ENCODE measurements around the gene SPI1.

SPI1 gene

DNA sequence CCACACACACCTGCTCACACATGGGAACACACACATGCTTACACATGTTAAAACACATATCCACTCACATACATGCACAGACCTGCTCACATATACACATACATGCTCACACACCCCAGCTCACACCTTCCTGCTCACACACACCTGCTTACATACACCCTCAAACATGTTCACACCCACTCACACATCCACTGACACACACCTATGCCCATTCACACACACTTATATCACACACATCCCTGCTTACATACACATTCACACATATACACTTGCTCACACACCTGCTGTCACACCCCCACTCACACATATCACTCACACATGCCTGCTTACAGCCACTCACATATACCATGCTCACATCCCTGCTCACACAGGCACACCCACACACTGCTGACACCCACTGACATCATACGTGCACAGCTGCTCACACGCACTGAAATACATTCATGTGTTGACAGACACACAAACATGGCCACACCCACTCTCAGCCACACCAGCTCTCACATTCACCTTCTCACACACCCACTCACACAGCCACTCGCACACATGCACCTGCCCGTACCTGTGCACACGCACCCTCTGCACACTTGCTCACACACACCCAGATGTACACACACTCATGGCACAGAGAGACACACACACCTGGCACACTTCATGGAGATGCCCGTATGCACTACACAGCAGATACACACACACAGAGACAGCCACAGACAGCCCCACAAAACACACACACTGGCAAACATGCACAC, 20.2 kb downstream of the SPI1 start:
- no peak for DNase-seq (ENCODE audit: low spot score)

DNA sequence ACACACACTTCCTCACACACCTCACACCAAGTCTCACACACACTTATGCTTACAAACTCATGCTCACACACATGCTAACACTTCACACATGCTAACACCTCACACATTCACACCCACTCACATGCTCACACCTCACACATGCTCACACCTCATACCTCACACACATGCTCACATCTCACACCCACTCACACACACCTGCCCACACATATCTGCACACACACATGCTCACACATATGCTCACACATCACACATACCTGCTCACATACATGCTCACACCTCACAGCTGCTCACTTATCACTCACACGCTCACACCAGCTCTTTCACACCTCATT, 21.4 kb downstream of the SPI1 start:
- no peak for DNase-seq (ENCODE audit: low spot score)

DNA sequence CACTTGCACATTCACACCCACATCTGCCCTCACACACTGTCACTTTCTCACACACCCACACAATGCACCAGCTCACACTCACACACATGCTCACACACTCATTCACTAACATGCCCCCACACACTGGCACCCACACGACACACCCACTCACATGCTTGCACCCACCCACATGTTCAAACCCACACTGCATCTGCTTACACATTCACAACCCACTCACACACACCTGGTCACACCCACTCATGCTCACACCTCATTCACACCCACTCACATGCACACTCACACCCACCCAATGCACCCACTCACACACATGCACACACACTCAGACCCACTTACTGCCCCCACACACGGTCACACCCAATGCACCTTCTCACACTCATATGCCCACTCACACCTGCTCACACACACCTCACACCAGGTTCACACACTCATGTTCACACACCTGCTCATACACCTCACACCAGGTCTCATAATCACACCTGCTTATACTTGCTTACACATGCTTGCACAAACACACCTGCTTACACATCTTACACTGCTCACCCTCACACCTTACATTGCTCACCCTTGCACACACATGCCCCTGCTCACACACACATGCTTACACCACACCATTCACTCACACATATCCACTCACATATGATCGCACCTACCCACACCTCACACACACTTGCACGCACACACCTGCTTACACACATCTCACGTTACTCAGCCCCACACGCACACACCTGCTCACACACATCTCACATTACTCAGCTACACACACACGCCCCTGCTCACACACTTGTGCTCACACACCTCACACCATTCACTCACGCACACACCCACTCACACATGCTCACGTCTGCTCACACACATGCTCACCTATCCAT, 22.0 kb downstream of the SPI1 start:
- no peak for DNase-seq (ENCODE audit: low spot score)

DNA sequence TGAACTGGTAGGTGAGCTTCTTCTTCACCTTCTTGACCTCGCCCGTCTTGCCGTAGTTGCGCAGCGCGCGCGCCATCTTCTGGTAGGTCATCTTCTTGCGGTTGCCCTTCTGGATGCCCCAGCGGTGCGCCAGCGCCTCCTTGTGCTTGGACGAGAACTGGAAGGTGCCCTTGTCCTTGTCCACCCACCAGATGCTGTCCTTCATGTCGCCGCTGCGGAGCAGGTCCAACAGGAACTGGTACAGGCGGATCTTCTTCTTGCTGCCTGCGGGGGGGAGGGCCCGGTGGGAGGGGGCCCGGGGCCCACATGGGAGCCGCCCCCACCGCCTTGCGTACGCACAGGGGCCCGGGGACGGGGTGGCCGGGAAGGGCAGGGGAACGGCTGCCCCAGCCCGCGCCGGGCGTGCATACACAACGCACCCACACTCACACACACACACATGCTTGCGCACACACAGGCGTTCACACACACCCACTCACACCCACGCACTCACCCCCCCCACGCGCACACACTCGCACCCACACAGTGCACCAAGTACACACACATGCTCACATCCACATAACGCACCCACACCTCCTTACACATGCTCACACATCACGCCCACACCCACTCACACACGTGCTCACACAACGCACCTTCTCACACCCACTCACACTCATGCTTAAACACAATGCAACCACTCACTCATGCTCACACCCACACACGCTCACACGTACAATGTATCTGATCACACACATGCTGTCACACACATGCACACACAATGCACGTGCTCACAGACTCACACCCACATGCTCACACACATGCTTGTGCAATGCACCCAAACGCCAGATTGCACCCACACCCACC, 22.8 kb downstream of the SPI1 start:
- DNase-seq (ENCODE audit: low spot score) = peak; percentile 95

DNA sequence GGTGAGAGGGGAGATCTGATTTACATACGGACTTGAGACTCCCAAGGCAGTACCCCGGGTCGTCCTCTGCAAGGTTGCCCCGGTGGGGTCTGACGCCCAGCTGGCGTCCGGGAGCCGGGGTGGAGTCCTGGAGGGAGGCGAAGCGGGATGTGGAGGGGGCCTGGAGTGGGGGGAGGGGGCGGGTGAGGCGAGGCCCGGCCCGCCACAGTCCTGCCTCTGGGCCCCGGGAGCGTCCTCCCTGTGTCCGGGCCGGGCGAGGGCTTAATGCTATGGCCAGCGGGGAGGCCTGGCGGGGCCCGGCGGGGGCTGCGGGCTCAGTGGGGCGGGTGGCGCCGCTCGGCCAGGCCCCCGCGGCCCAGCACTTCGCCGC, 23.4 kb downstream of the SPI1 start:
- no peak for DNase-seq (ENCODE audit: low spot score)

DNA sequence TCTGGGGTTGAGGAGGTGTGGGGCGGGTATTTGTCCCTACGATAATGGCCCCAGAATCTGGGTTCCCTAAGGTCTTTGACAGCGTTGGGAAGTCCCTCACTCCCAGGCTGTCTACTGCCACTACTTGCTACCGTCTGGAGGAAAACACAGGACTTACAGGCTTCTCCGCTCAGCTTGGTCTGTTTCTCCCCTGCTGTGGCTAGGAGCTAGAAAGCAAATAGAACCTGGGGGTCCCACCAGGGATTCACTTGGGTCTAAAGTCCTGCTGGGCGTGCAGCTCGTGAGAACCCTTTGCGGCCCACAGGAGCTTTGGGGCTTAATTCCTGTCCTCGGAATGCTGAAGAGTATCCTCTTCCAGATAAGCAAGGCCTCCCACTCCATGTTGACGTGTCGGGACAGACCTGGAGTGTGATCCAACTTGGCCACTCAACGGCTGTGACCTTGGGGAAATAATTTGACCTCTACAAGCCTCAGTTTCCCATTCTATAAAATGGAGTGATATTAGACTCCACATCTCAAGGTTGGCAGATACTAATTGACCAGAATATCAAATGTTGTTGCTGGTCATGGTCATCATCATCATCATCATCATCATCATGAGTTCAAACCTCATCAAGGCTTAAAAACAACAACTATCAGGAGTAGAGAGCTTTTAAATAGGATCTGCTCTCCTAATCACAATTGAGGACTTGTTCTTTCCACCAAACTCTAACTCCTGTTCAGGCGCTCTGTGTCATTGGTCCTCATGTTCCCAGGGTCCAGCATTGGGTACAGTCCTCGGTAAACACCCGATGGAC, 24.2 kb downstream of the SPI1 start:
- DNase-seq (ENCODE audit: low spot score) = no peak

DNA sequence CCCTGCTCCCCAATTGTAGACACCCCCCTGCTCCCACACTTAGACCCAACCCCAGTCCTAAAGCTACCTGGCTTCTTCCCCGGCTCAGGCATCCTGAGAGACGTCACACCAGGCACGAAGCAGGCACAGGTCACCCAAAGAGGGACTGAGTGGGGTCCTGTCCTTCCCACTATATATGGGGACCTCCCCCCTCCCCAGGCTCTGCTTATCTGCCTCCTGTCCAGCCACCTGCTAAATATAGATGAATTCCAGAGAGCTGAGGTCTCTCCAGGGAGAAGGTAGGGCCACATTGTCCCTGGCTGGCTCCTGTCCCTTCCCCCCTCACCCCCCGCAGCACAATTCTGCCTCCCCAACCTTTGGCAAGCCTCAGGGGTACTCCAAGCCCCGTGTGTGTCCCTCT, 25.8 kb downstream of the SPI1 start, which contains the start of gene MYBPC3:
MYBPC3 (minus strand) TSS at position 147 of the 400 bp plus-strand sequence; CDS start at position 92, 55 bp downstream.
- DNase-seq (ENCODE audit: low spot score) = no peak

DNA sequence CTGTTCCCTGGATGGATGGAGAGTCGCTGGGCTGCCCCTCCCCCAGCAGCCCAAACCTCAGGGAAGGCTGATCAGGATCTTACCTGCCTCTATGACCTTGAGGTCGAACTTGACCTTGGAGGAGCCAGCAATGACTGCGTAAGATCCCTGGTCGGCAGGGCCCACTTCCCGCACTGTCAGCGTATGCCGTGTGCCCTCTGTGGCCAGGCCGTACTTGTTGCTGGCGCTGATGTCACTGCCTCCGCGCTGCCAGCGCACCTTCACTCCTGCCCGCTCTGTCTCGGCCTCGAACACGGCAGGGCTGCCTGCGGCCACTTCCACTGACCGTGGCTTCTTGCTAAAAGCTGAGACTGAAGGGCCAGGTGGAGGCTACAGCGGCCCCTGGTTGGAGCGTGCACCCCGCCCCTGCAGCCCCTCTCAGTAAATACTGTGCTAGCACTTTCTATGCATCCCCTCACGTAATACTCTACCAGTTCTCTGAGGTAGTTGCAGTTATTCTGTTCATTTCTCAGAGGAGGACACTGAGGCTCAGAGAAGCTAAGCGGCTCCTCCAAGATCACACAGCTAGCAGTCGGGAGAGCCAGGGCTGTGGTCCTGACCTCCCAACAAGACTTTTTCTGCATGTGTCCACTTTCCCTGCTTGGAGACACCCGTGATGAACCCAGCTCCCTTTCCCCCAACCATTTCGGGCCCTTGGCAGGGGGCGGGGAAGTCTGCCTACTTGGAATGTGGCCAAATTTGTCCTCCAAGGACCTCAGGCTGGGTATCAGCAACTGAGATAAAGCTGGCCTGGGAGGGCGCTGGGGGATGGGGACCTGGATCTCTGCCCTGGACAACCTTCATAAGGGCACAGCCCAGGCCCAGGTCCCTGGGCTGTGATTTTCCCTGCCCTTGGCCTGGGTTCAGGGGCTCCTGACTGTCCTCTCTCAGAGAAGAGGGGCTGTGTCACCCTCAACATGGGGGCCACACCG, 26.9 kb downstream of the SPI1 start:
- no peak for DNase-seq (ENCODE audit: low spot score)

DNA sequence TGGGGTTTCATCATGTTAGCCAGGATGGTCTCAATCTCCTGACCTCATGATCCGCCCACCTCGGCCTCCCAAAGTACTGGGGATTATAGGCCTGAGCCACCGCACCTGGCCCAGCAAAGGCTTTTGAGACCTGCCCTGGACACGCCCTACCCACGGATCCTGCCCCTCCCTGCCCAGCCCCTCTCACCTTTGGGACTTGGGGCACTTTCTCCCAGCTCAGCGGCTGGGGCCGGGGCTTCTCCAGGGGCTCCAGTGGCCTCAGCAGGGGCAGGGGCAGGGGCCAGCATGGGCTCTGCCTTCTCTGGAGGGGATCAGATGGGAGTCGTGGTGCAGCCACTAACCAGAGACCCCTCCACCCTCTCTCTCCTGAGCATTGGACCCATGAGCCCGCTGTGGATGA, 28.0 kb downstream of the SPI1 start:
- no peak for DNase-seq (ENCODE audit: low spot score)

DNA sequence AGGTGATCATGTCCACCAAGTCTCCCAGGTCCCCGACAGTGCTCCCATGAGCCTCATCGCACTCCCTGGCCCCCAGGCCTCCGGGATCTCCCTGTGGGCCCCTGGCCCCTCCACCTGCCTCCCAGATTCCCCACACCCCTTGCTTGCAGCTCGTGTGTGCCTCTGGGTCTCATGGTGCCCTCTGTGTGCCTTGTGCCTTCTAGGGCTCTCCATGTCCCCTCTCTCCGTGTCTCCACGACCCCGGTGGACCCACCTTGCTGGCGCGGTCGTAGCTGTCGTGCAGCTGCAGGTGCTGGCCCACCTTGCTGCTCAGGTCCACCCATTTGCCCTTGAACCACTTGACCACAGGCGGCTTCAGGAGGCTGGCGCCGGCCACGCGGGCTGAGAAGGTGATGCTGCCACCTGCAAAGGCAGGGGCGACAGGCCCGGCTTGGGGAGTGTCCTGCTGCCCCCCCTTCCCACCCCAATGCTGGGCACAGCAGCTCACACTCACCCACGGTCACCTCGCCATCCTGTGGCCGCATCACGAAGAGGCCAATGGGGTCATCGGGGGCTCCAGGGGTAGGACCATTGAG, 28.7 kb downstream of the SPI1 start:
- DNase-seq (ENCODE audit: low spot score) = no peak

DNA sequence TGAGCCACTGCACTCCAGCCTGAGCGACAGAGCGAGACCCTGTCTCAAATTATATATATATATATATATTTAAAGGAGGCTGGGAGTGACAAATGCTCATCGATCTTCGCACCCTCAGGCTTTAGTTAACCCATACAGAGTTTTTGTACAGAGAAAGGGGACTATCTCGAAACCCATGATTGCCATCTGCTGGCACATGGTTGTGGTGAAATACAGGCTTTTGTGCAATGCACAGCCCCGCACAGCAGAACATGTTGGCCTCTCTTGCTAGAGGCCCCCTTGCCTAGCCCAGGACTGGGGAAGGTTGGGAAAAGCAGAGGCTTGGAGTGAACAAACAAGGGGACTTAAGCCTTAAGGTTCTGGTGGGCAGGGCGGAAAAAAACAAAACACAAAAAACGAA, 29.5 kb downstream of the SPI1 start:
- peak; percentile 13 for DNase-seq (ENCODE audit: low spot score)

DNA sequence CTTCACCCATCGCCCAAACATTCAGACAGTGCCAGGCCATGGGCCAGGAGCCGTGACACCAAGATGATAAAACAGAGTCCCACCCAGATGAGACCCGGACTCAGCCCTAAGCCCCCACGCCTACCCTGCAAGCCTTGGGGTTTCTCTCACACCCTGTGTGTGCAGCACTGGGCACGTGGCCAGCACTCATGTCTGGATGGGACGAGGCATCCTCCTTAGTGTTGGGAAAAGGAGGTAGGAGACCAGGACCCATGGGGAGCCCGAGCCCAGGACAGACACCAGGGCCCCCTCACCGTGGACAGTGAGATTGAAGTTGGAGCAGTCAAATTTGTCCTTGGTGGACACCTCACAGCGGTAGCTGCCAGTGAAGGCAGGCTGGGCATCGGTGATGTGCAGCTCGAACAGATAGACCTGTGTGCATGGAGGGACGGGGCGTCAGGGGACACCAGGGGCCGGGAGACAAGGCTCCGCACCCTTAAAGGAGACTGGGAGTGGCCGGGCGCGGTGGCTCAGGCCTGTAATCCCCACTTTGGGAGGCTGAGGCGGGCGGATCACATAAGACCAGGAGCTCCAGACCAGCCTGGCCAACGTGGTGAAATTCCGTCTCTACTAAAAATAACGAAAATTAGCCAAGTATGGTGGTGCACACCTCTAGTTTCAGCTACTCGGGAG, 30.1 kb downstream of the SPI1 start:
- no peak for DNase-seq (ENCODE audit: low spot score)

DNA sequence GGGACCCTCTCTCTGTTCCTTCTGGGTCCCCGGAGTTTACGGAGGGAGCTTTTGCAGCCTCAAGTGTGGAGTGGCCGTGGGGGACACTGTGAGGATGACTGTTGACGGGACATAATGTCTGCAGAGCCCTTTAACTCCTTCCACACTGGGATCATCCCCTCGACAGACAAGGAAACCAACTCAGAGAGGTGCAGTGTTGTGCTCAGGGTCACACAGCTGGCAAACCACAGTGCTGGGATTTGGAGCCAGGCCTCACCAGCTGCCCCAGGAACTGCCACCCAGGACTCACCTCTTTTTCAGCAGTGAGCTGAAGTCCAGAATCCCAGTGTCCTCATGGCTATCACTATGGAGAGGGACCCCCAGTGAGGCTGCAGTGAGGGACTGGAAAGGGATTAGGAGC, 31.2 kb downstream of the SPI1 start:
- DNase-seq (ENCODE audit: low spot score) = no peak

DNA sequence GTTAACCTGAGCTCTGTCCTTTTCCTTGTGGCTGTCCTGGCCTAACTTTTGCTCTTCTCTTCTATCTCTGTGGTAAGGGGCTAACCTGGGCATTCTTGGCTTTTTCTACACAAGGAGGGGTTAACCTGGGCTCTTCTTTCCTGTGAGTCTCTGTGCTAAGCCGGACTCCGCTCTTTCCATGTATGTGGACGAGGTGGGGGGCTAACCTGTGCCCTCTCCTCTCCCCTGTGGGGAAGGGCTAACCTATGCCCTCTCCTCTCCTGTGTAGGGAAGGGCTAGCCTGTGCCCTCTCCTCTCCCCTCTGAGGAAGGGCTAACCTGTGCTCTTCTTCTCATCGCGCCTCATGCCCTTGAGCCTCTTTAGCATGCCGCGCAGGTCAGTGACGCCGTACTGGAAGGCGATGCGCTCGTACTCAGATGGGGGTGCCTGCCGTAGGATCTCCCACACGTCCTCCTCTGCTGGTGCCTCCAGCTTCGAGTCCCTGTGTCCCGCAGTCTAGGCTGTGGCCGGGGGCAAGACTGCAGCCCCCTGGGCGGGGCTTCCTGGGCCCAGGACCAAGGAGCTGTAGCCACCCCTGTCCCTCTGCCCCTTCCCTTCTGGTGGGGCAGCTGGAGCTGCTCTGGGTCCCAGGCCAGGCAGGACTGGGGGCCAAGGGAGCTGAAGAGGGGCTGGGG, 32.3 kb downstream of the SPI1 start:
- DNase-seq (ENCODE audit: low spot score) = no peak

DNA sequence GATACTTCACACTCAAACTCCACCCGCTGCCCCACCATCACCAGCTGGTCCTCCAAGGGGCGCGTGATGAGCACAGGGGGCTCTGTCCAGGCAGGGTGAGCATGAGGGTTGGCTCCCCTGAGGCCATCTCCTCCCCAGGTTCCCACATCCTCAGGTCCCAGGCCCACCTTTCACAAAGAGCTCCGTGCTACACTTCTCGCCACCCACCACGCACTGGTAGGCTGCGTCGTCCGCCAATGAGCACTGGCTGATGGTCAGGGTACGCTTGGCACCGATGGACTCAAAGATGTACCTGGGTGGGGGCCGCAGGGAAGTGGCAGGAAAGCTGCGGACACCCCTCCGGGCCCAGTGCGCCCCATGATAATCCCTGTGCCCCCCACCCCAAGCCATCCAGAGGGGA, 35.5 kb downstream of the SPI1 start:
- no peak for DNase-seq (ENCODE audit: low spot score)

DNA sequence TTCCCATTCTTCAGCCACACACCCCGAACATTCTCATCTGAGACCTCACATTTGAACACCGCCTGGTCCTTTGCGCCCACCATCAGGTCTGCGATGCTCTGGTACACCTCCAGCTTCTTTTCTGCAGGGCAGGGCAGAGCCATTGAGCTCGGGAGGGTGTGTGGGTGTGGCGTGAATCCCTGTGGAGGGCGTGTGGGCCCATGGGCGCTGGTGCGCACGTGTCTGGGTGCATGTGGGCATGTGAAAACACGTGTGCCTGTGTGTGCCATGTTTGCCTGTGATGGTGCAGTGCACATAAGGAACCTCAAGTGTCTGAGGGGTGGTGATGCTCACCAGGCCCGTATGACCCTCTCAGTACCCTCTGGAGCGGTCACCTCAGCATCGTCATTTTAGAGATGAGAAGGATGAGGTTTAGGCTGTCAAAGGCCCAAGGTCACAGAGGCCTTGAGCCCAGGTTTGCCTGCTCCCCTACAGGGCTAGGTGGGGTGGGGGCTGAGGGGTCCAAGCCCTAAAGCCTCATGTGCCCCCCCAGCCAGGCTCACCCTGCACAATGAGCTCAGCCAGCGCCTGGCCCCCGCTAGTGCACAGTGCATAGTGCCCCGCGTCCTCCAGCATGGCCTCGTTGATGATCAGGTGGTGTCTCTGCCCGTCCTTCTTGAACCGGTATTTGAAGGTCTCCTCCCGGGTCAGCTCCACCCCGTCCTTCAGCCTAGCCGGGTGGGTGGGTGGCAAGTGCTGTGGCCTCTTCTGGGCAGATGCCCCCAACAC, 36.1 kb downstream of the SPI1 start:
- DNase-seq (ENCODE audit: low spot score) = no peak

DNA sequence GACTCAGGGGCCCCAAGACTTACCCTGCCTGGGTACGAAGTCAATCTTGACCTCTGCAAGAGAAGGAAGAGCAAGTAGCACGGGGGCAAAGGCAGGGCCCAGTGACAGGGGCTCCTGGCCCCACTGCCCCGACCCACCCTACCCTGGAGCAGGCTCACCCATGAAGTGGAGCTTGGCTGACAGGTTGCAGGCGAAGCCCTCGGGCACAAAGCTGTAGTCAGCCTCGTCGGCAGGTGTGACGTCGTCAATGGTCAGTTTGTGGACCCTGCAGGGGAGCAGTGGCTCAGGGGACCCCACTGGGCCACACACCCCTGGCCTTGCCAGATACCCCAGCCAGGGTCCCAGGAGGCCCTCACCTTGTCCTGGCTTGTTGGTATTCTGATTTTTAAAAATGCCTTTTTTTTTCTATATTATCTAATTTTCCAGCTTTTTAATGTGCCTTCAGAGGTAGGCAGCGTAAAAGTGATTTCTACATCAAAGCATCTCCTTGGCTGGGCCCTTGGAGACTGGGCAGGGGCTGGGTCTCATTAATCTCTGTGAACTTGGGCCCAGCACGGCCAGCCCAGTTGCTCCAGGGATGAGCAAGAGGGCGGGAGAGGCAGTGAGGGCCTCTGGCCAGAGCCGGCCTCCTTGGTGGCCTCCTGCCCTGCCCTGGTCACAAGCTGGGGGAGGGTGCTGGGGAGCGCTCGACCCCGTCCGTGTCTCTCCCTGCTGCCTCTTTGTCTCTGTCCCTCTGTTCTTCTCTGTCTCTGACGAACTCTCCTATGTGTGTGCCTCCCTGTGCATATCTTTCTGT, 37.2 kb downstream of the SPI1 start:
- DNase-seq (ENCODE audit: low spot score) = no peak
